Erythroblast (primary cell): ENCODE data around the gene EFCC1.

Source experiments
- GATA1 ChIP-seq: IDR thresholded peaks from 2 replicates; pipeline ENCODE4 v1.6.1; 2011; ENCODE audit warnings: low read depth, mild to moderate bottlenecking, control low read depth, low read length, moderate library complexity
- POLR2A ChIP-seq: IDR thresholded peaks from 2 replicates; pipeline ENCODE4 v1.6.1; 2011; ENCODE audit warnings: mild to moderate bottlenecking, low read length

GRCh38 chr3:129033633-129034321 is 32.7 kb downstream of the EFCC1 start:
- TF ChIP-seq POLR2A (no peak), GATA1 (no peak)
